Measurements from ENCODE around the gene MTG1.
"Not testable (repeated sequence)": the region's sequence is repeated elsewhere in the genome, so short reads cannot be mapped to it uniquely, and the experiment has no call there.

- TF ChIP-seq, protein P1, sequence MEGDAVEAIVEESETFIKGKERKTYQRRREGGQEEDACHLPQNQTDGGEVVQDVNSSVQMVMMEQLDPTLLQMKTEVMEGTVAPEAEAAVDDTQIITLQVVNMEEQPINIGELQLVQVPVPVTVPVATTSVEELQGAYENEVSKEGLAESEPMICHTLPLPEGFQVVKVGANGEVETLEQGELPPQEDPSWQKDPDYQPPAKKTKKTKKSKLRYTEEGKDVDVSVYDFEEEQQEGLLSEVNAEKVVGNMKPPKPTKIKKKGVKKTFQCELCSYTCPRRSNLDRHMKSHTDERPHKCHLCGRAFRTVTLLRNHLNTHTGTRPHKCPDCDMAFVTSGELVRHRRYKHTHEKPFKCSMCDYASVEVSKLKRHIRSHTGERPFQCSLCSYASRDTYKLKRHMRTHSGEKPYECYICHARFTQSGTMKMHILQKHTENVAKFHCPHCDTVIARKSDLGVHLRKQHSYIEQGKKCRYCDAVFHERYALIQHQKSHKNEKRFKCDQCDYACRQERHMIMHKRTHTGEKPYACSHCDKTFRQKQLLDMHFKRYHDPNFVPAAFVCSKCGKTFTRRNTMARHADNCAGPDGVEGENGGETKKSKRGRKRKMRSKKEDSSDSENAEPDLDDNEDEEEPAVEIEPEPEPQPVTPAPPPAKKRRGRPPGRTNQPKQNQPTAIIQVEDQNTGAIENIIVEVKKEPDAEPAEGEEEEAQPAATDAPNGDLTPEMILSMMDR (IDR thresholded peaks at IDR 0.05): not testable (repeated sequence)
- TF ChIP-seq POLR2A (IDR thresholded peaks at IDR 0.05): not testable (repeated sequence)
Observed at GRCh38 chr10:133424601-133425000, 30.6 kb downstream of the MTG1 start, which contains the start of gene SPRN.
